Dedifferentiated amniotic fluid mesenchymal stem cell (primary cell): Measurements from ENCODE around the gene CADM1.

Experiments used
- DNase-seq: peaks from one replicate; pipeline ENCODE4 v3.0.0-alpha.2; 2016; ENCODE audit errors: extremely low spot score

CADM1 gene

DNA sequence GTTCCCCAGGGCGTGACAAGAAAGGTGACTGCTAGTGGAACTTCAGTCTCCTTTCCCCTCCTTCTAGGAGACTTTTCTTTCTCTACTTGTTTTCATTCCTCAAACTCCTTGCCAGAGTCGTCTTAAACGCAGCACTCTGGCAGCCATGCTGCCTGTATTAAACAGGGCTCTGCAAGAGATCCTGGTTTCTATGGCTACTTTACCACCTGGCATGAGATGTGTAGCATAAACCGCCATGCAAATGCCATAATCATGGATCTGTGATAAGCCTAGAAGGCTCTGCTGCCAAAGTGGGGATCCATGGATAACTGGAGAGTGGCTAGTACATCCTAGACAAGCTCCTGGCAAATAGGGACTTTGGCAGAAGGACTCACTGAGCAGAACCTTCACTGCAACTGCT lies 321.1 kb downstream of the CADM1 start:
- DNase-seq: no peak

DNA sequence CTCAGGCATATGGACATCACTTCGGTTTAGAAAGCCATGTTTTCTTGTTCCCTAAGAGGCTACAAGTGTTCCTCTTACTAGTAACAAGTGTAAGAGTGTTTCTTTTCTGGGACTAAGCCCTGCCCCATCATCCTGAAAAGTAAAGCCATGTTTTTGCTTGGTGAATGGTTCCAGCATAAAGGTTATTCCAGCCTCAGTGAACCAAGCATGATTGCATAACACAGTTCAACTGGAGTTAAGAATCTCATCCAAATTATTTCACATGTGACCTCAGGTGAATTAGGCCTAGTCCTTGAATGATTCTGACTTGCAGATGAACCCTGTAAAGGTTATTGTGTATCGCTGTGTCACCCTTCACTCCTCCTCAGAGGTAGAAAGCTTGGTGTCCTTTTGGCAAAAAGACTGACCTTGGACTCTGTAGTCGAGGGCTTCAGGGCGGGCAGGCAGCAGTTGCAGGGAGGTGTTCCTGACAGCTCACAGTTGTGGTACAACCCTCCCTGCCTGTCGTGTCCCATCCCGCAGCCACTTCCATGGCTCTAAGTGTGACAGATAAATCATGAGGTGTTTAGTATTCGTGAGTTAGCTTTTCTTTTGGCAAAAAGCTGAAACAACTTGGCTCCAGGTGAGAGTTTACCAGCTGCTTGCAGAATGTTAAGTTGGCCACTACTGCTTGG lies 321.8 kb downstream of the CADM1 start:
- no peak for DNase-seq

DNA sequence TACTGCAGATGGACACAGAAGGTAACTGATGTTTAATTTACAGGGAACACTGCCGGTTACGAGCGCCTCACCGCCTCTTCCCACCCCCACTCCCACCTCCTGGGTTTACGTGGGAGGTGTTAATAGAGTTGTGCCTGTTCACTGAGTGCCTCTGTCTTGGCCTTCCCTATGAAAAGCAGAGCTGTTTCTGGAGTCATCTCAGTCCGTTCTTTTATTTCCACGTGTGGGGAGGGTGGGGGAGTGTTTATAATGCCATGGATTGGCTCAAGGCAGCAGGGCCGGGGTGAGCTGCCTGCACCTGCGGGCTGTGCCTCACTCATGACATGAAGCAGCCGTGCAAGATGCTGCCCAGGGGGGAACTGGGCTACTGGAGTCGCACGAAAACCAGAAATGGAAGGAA lies 322.7 kb downstream of the CADM1 start:
- DNase-seq: no peak

DNA sequence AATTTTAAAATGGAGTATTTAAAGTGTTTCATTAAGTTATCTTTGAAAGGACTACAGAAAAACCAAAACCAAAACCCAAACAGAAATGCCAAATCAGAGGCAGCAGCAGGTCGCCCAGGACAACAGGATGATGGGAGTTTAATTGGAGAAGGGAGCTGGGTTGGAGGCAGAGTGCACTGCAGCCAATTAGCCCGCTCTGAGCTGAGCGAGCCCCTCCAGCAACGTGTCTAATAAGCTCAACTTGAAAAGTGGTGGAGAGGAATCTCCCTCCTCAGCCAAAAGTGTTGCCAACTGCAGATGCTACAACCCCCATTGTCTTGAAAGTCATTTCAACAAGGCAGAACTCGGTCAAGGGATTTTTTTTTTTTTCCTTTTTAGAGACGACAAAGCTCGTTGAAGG lies 323.9 kb downstream of the CADM1 start:
- DNase-seq: no peak

DNA sequence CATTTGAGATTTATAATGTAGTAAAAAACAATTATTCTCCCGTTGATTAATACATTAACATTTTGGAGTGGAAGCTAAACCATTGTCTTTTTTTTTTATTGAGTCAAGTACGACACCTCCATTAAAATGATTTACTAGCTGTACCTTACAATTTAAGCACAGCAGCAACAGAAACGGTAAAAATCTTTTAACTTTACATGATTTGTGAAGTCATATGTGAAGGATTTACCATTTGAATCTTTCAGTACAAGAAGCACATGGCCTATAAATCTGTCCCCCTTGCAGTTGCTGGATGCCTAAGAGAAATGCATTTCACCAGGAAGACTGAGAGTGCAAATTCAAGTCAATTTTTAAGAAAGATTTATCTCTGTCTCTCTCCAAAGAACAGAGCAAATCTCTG lies 324.6 kb downstream of the CADM1 start:
- no peak for DNase-seq

DNA sequence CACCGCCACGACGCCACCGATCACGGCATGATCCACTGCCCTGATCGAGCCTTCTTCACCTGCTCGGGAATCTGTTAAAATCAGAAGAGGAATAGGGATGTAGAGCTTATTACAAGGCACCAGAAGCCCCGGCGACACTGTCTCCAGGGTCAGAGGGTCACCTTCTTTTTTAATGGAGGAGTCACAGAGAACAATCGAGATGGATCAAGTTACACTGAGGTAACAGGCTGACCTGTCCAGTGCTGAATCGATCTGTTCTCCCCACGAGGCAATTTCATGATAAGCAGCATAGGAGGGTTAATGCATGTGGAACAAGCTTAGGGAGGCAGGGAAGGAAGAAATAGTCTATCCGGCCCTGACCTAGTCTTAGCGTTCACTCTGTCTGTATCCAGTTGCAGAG lies 325.5 kb downstream of the CADM1 start:
- DNase-seq: no peak

DNA sequence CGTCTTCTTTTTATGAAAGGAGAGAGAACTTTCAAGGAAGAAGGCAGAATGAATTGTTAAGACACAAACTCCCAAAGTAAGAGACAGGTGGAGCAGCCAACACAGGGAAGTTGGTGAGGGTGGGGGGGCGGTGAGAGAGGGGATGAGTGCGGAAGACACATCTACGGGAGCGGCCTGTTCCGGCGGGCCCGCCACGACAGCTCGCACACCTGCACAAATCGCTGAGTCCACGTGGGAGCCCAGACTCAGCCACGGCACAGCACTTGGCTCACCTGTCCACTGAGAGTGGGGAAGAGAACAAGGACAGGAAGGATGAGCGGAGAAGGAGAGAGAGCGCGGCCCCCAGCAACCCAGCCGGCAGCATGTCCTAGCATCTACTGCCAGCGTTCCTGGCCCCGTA lies 331.1 kb downstream of the CADM1 start:
- no peak for DNase-seq

DNA sequence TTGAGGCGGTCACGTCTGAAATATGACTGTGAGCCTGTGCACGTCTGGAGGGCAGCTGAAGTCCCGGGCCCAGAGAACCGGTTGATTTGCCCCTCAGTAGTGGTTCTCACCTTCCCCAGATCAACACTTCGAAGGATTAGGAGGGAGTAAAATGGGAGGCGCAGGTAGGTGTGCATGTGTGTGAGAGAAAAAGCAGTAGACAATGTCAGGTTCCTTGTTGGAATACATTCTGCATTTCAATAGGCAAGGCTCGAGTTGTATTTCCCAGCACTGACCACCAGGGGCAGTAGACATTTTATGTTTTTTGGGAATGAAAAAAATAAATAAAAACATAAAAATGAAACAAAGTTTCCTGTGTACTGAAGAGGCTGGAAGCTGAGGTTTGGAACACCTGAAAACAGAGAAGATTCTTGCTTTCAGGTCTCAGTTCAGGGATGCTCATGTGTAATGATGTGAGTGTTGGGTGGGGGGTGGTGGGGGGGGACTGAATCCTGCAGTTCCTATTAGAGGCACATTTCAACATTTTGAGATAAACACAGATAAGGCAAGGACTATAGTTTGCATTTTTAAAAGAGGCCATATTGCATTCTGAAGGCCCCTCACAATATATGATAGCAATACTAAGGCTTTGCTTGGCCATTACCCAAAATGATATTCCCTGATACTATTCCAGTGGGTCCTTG lies 333.9 kb downstream of the CADM1 start:
- no peak for DNase-seq

DNA sequence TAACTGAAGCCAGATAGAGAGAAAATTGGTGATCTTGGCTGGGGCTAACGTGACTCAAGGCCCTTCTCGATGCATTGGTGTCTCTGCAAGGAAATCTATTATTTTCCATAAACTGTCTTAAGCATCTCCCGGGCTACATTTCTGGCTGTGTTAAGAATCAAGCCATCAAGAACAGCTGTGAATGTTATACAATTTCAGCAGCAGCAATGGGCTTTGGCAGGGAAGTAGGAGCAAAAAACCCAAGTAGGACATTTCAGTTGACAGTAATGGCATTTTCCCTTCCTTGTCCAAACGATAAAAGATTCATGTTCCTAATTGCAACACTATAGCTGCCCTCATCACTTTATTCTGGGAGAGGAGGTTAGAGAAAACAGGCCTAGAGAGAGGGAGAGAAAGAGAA lies 335.0 kb downstream of the CADM1 start:
- no peak for DNase-seq

DNA sequence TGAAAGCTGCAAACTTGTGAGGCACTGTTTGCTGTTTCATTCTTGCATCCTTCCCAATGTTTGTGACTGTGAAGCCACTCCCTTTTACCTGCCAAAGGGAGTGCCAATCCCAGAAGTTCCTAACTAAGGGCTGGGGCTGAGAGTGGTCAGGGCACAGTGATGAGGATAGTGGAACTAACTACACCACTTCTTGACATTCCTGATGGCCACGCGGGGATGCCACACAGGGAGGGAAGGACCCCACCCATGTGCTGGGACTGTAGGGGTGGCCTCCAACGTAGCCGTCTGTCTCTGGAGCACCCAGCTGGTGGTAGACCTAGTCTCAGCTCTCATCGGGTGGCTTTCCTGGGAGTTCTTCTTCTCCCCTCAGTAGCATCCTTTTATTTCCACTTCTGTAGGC lies 335.5 kb downstream of the CADM1 start:
- DNase-seq: no peak

DNA sequence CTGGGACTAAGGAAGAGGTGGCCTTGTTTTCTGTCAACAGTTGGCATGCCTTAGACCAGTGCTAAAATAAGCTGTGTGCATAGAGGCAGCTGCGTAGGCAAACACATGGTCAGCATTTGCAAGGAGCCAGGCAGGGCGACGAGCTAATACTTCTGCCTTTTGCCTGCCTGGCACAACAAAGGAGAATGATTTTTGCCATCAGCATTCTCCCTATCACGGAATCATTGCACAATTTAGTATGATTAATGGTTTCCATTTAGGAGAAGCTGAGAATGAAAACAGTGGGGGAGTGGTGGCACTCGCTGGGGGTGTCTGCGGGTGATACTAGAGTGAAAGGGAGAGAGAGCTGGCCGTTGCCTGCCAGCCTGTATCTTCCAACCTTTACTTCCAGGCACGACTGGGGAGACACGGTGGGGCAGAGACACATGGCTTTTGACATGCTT lies 336.0 kb downstream of the CADM1 start:
- DNase-seq: no peak

DNA sequence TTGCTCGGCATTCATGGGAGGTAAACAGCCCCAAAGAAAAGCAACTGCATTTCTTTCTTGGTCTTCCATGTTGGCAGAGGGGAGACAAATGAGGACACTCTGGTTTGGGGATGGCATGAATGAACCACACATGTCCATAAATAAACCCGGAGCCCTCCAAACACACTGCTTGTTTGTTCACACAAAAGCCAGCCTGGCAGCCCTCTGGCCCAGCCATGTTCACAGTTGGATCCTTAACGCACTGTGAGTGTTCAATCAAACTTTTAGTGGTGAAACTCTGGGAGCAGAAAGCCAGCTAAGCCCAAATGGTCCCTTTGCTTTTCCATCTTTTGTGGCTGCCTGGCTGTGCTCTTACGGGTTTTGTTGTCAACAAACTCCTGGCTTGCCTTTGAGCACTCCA lies 336.8 kb downstream of the CADM1 start:
- no peak for DNase-seq

DNA sequence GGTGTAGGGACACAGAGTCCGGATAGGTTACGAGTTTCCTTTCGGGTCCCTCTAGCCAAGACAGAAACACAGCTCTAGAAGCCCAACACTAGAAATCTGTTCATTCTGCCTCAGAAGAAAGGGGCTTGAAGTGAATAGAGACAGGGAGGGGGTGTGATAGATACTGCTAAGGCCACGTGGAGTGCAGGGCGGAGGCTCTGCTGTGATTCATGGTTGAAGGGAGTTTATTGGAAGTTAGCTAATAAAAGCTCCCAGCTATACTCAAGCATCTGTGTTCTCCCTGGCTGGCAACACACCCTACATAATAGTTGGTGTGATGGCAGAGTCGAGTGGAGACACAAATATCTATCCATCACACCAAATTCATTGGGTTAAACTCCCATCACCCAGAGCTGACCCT lies 337.4 kb downstream of the CADM1 start:
- no peak for DNase-seq

DNA sequence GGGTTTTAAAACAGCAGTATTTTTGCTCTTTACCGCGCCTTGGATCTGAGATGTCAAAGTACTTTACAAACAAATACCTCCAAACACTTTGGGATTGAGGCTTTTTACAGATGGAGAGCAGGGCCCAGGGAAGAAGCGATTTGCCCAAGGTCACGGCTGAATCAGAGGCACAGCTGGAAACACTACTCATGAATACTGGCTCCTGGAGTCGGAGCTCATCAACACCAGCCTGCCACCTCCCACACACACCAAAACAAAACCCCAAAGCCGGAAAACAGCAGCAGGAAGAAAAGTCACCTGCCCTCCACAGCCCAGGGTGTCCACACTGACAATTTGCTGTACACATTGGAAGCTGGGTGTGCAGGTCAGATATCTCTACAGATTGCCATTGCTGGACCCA lies 339.4 kb downstream of the CADM1 start:
- no peak for DNase-seq

DNA sequence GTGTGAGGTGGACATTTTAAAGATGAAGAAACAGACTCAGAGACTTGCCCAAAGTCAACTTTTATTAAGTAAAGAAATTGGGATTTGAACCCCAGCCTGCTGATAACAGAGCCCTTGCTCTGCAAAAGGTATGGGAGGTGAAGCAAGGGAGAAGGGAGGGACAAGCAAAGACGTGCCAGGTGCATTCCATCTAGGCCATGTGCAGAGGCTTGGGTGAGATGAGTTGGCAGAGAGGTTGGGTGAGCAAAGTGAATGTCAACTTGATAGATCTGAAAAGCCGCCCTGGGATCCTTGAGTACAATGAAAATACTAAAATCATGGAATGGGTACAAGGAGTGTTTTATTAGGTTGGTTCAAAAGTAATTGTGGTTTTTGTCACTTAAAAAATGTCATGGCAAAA lies 341.3 kb downstream of the CADM1 start:
- no peak for DNase-seq

DNA sequence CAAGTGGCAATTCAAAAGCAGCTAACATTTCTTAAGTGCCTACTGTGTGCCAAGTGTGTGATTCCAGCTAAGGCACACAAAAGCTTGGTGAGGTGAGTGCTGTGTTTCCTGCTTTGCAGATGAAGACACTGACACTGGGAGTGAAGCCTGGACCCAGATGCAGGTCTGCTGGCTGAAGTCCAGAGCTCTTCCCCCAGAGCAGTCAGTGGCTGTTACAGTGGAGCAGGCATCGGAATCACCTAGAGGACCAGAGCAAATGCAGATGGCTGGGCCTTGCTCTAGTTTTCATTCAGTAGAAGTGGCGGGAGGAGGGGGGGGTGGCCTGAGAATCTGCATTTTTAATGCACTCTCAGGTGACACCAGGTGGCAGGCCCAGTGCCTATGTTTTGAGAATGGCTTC lies 342.3 kb downstream of the CADM1 start:
- no peak for DNase-seq

DNA sequence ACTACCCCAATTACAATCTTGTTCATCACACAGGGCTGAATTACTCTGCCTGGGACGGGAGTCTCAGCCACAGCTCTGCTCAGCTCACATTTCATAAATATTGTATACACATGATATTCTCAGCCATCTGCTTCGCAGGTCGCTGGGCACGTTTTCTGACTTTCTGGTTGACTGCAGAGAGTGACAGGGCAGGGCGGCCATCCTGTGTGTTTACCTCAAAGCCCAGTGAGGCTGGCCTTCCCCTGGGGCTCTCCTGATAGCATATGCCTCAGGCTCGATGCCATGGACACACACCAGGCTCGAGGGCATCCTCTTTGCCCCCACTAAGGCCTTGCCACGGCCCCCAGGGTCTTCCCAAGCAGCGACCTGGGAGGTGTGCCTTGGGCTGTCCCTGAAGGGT lies 345.0 kb downstream of the CADM1 start:
- no peak for DNase-seq

DNA sequence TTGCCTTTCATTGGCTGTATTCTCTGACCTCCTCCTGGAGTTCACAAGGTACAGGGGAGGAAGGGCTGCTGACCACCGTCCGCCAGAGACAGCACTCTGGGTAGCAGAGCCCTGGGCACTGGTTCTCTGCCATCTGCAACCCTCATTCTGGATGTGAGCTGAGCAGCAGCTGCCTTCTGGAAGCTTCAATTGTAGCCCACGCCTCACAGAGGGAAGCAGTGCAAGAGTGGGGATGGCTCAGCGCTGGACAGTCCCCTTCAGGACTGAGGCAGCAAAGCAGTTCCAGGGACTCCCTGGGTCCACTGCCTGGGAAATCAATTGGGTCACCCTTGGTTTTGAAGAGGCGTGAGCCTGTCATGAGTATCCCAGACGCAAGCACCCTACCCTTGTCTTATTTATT lies 346.2 kb downstream of the CADM1 start:
- DNase-seq: no peak

DNA sequence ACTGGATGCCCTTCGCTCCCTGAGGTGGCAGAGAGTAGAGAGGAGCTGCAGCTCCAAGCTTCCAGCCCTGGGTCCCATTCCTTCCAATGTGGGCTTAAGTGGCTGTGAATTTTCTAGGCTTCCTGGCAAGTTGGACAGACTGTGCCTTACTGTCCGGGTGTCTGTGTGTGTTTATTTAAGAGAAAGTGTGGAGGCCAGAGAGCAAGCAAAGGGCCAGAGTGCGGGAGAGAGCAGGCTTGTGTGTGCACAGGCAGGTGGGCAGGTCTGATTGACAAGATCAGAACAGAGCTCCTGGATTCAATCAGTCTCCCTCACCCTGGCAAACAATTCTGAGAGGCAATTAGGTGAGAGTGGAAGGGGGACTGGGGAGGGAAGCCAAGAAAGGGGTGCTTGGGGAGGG lies 347.0 kb downstream of the CADM1 start:
- no peak for DNase-seq

DNA sequence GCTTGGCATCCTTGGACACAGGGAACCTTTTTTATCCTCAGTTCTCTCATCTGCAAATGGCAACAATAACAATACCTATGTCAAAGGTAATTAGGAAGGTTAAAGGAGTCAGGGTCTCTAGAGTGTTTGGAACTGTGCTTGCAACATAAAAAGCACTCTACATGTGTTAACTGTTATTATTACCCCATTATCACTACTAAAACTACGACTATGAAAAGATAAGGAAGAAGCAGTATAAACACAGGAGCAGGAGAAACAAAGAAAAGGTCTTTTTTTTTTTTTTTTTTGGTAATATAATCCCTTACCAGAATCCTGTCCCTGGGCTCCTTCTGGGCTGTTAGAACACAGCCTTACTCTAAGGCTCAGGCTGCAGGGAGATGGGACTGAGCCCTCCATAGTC lies 348.2 kb downstream of the CADM1 start:
- no peak for DNase-seq

DNA sequence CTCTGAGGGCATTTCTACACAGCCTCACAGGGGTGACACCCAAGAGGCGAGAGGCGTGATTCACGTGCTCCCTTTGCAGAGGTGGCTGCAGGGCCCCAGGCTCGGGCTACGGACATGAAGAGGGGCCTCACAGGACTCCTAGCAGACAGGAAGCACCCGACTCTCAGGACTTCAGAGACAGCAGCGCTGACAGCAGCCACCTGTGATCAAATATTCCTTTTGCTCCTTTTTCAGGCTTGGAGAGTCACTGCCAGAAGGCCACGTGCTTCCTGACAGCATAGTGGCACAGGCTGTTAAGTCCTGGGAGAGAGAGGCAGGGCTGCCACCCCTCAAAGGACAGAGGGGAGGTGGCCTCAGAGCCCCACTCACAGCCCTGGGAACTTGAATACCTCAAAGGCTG lies 348.9 kb downstream of the CADM1 start:
- DNase-seq: no peak

DNA sequence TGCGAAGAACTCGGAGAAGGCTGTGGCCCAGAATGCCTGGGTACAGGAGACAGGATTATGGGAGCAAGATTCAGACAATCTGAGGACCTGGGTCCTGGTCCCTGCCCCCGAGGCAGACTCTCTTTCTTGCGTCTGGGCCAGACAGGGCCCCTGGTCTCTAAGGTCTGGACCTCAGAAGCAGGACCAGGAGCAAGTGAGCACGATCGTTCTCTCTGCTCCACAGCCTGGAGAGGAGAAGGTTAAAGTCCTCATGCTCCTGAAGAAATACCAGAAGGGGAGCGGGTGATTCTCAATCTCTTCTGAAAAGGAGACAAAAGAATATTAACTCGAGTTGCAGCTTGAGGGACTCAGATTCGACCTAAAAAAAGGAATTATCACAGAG lies 349.9 kb downstream of the CADM1 start:
- DNase-seq: no peak

DNA sequence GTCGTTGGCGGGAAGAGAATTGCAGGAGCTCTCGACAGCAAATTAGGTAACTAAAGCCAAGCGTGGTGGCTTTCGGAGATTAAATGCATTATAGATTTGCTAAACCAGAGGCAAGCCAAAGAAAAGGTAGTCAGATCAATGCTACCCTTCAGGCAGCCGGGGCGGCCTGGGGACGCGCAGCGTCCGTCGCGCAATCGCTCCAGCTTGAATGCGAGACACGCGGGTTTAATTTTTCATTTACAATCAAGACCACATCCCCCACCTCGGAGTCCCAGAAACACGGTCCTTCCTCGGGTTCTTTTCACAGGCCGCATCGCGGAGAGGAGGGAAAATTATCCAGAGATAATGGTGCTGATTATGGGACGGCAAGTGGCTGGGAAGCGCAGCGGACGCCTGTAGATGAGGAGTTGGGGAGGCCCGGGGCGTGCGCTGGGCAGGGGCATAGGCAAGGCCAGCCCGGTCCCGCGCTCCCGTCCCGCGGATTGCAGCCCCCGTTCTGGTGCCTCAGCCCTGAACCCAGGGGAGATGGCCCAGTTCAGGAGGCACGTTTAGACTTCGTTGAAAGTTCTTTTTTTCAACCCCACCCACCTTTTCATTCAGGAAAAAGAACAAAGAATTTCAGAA lies 350.4 kb downstream of the CADM1 start:
- no peak for DNase-seq

DNA sequence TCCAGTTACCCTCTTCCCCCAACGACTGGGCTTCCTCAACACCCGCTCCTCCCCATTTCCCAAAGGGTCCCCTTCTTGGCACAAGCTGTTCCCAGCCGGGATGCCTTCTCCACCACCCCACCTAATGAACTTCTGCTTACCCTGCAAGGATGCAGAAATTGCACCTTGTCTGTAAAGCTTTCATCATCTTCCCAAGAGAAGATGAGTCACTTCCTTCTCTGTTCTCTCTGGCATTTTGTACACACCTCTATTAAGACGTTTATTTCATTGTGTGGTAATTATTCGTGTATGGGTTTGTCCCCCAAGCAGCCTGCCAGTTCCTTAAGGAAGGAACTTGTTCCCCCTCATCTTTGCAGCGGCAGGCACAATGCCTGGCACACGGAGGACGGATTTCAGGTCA lies 351.1 kb downstream of the CADM1 start:
- DNase-seq: no peak
